Stimulated activated naive CD8-positive, alpha-beta T cell treated with anti-CD3 and anti-CD28 coated beads, Interleukin-15, Interleukin-2, amounts not matched to agents 100 ng/mL and 50 ng/mL, for 24 hours (primary cell): ENCODE results near the gene CYTH1.
"Not testable (repeated sequence)": the region's sequence is repeated elsewhere in the genome, so short reads cannot be mapped to it uniquely, and the experiment has no call there.

Experiments used
- H3K27ac Mint-ChIP-seq: one replicate; pipeline ENCODE4 v1.8.0; 2021; ENCODE audit warnings: mild to moderate bottlenecking, mixed read lengths
- H3K27me3 Mint-ChIP-seq: one replicate; pipeline ENCODE4 v1.8.0; 2021; ENCODE audit warnings: mixed read lengths
- H3K36me3 Mint-ChIP-seq: one replicate; pipeline ENCODE4 v1.8.0; 2021; ENCODE audit warnings: low read depth, mixed read lengths
- H3K4me1 Mint-ChIP-seq: one replicate; pipeline ENCODE4 v1.8.0; 2021; ENCODE audit warnings: low read depth, mixed read lengths
- H3K4me3 Mint-ChIP-seq: one replicate; pipeline ENCODE4 v1.8.0; 2021; ENCODE audit warnings: mild to moderate bottlenecking, mixed read lengths
- H3K9me3 Mint-ChIP-seq: one replicate; pipeline ENCODE4 v1.8.0; 2021; ENCODE audit warnings: mixed read lengths

The CYTH1 gene

DNA sequence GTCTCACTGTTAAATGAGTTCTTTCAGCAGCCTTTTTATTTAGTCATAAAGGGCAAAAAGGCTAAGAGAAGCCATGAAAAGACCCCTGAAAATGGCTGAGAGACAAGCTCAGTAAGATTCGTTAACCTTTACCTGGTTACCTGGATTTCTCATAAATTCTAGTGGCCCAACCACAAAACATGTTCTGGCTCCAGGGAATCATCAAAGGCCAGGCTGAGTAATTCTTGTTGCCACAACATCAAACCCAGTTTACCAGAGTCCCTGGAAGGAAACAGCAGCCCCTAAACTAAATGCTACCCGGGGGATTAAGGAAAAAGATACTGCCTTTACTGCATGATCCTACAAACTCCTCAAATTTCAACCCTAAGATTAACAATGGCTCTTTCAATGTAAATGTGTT, 15.8 kb downstream of the CYTH1 start:
- H3K4me3 Mint-ChIP-seq = no peak overlapping the region
- peaks cover 5% of the 10 kb centered on the region for H3K36me3 Mint-ChIP-seq
- H3K4me1 Mint-ChIP-seq = peaks cover 50% of the 10 kb centered on the region
- no peak overlapping the region for H3K27ac Mint-ChIP-seq
- no peaks in the 10 kb centered on the region for H3K27me3 Mint-ChIP-seq
- no peaks in the 10 kb centered on the region for H3K9me3 Mint-ChIP-seq

- no peak overlapping the region for H3K27ac Mint-ChIP-seq
These were observed 16.3 kb downstream of the CYTH1 start for GRCh38 chr17:78765821-78766220.

GRCh38 chr17:78764871-78765270, 17.2 kb downstream of the CYTH1 start:
- H3K27me3 Mint-ChIP-seq = no peaks in the 10 kb centered on the region
- peak overlapping the region; percentile 89 for H3K27ac Mint-ChIP-seq
- no peak overlapping the region for H3K4me3 Mint-ChIP-seq
- H3K4me1 Mint-ChIP-seq = peaks cover 52% of the 10 kb centered on the region
- peaks cover 5% of the 10 kb centered on the region for H3K36me3 Mint-ChIP-seq
- H3K9me3 Mint-ChIP-seq = no peaks in the 10 kb centered on the region

More at GRCh38 chr17:78765821-78766220, 16.3 kb downstream of the CYTH1 start:
- H3K27me3 Mint-ChIP-seq = no peaks in the 10 kb centered on the region
- no peak overlapping the region for H3K4me3 Mint-ChIP-seq
- H3K9me3 Mint-ChIP-seq = no peaks in the 10 kb centered on the region
- H3K4me1 Mint-ChIP-seq = peaks cover 51% of the 10 kb centered on the region
- H3K36me3 Mint-ChIP-seq = peaks cover 5% of the 10 kb centered on the region

GRCh38 chr17:78763561-78763960, 18.5 kb downstream of the CYTH1 start:
- H3K27ac Mint-ChIP-seq = peak overlapping the region; percentile 59
- no peaks in the 10 kb centered on the region for H3K9me3 Mint-ChIP-seq
- H3K4me1 Mint-ChIP-seq = peaks cover 65% of the 10 kb centered on the region
- H3K27me3 Mint-ChIP-seq = no peaks in the 10 kb centered on the region
- H3K4me3 Mint-ChIP-seq = no peak overlapping the region
- peaks cover 5% of the 10 kb centered on the region for H3K36me3 Mint-ChIP-seq

DNA sequence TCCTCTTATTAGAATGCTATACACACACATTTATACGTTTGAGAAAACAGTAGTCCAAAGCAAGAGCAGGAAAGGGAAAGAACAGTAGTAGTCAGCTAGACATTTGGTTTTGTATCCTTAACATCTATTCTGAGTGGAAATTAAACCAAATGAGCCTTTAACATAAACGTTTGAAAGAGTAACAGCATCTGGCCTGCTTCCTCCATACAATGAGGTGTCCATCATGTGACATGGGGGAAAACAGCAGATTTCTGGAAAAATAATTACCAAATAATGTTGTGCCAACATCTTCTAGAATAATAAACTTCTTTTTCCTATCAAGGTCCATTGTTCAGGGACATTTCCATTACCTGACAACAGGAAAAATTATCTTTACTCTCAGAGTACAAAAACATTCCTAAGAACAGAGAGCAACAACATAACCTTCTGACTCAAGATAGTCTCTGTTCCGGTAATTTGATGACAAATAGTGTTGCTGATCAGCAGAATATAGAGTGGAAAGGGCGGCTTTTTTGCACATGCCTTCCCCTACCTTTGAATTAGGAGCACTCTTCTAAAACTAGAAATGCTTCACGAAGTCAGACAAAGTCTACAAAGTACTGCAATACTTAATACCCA, 20.2 kb downstream of the CYTH1 start:
- Mint-ChIP-seq H3K4me1 (peaks cover 82% of the 10 kb centered on the region), H3K27me3 (no peaks in the 10 kb centered on the region), H3K4me3 (peak overlapping the region; percentile 23), H3K27ac (peak overlapping the region; percentile 93), H3K9me3 (no peaks in the 10 kb centered on the region), H3K36me3 (peaks cover 5% of the 10 kb centered on the region)

- peak overlapping the region; percentile 91 for H3K27ac Mint-ChIP-seq
- H3K36me3 Mint-ChIP-seq = peaks cover 5% of the 10 kb centered on the region
- no peaks in the 10 kb centered on the region for H3K9me3 Mint-ChIP-seq
- peaks cover 94% of the 10 kb centered on the region for H3K4me1 Mint-ChIP-seq
- H3K4me3 Mint-ChIP-seq = peak overlapping the region; percentile 70
- H3K27me3 Mint-ChIP-seq = no peaks in the 10 kb centered on the region
These were observed 22.1 kb downstream of the CYTH1 start for GRCh38 chr17:78759969-78760352.

GRCh38 chr17:78759203-78759968, 22.7 kb downstream of the CYTH1 start:
- Mint-ChIP-seq H3K4me1 (peaks cover 91% of the 10 kb centered on the region), H3K9me3 (no peaks in the 10 kb centered on the region), H3K36me3 (peaks cover 5% of the 10 kb centered on the region), H3K27ac (peak overlapping the region; percentile 91), H3K4me3 (peak overlapping the region; percentile 70), H3K27me3 (no peaks in the 10 kb centered on the region)

- Mint-ChIP-seq H3K9me3 (no peaks in the 10 kb centered on the region), H3K4me3 (peak overlapping the region; percentile 64), H3K4me1 (peaks cover 94% of the 10 kb centered on the region), H3K27ac (peak overlapping the region; percentile 90), H3K36me3 (no peaks in the 10 kb centered on the region), H3K27me3 (no peaks in the 10 kb centered on the region)
These were observed 28.5 kb downstream of the CYTH1 start for GRCh38 chr17:78753316-78754250.

GRCh38 chr17:78751447-78752161, 30.5 kb downstream of the CYTH1 start:
- Mint-ChIP-seq H3K27ac (peak overlapping the region; percentile 81), H3K36me3 (no peaks in the 10 kb centered on the region), H3K4me1 (peaks cover 94% of the 10 kb centered on the region), H3K27me3 (no peaks in the 10 kb centered on the region), H3K4me3 (peak overlapping the region; percentile 14), H3K9me3 (no peaks in the 10 kb centered on the region)

DNA sequence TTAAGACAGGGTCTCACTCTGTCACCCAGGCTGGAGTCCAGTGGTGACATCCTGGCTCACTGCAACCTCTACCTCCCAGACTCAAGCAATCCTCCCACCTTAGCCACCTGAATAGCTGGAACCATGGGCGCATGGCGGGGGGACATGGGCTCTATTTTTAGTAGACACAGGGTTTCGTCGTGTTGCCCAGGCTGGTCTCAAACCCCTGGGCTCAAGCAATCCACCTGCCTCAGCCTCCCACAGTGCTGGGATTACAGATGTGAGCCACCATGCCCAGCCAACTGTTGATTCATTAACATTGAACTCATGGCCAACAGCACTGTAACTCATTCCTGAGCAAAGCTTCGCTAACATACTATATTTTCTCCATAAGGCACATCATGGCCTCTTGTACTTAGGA, 31.1 kb downstream of the CYTH1 start:
- H3K27ac Mint-ChIP-seq = peak overlapping the region; percentile 81

GRCh38 chr17:78748730-78749317, 33.2 kb downstream of the CYTH1 start:
- H3K9me3 Mint-ChIP-seq = no peaks in the 10 kb centered on the region
- peak overlapping the region; percentile 96 for H3K27ac Mint-ChIP-seq
- H3K36me3 Mint-ChIP-seq = peaks cover 4% of the 10 kb centered on the region
- peaks cover 98% of the 10 kb centered on the region for H3K4me1 Mint-ChIP-seq
- H3K27me3 Mint-ChIP-seq = no peaks in the 10 kb centered on the region
- peak overlapping the region; percentile 79 for H3K4me3 Mint-ChIP-seq

More for the DNA sequence above, 31.1 kb downstream of the CYTH1 start:
- H3K27me3 Mint-ChIP-seq, H3K36me3 Mint-ChIP-seq, H3K9me3 Mint-ChIP-seq: not testable (repeated sequence)
- Mint-ChIP-seq H3K4me1 (peaks cover 94% of the 10 kb centered on the region), H3K4me3 (peak overlapping the region; percentile 14)

- Mint-ChIP-seq H3K27me3 (no peaks in the 10 kb centered on the region), H3K4me3 (peak overlapping the region; percentile 79), H3K27ac (peak overlapping the region; percentile 96), H3K4me1 (peaks cover 100% of the 10 kb centered on the region), H3K36me3 (peaks cover 11% of the 10 kb centered on the region), H3K9me3 (no peaks in the 10 kb centered on the region)
These were observed 33.9 kb downstream of the CYTH1 start for GRCh38 chr17:78748048-78748729.

- no peaks in the 10 kb centered on the region for H3K9me3 Mint-ChIP-seq
- H3K4me1 Mint-ChIP-seq = peaks cover 99% of the 10 kb centered on the region
- peaks cover 14% of the 10 kb centered on the region for H3K36me3 Mint-ChIP-seq
- peak overlapping the region; percentile 79 for H3K4me3 Mint-ChIP-seq
- H3K27ac Mint-ChIP-seq = peak overlapping the region; percentile 96
- no peaks in the 10 kb centered on the region for H3K27me3 Mint-ChIP-seq
These were observed 34.6 kb downstream of the CYTH1 start for GRCh38 chr17:78747488-78747887.

GRCh38 chr17:78746949-78747269, 35.2 kb downstream of the CYTH1 start:
- no peak overlapping the region for H3K4me3 Mint-ChIP-seq
- H3K36me3 Mint-ChIP-seq = peaks cover 14% of the 10 kb centered on the region

More at GRCh38 chr17:78746949-78747269, 35.2 kb downstream of the CYTH1 start:
- peak overlapping the region; percentile 96 for H3K27ac Mint-ChIP-seq
- no peaks in the 10 kb centered on the region for H3K27me3 Mint-ChIP-seq
- H3K9me3 Mint-ChIP-seq = no peaks in the 10 kb centered on the region
- peaks cover 99% of the 10 kb centered on the region for H3K4me1 Mint-ChIP-seq
